HG02759 (cell line): ENCODE data around the gene UST.
"Not testable (repeated sequence)": the region's sequence is repeated elsewhere in the genome, so short reads cannot be mapped to it uniquely, and the experiment has no call there.

ENCODE experiments used
- ATAC-seq: cut with Tn5 transposase; IDR thresholded peaks from one replicate; pipeline ENCODE4 v1.9.1; 2021; ENCODE audit warnings: mild to moderate bottlenecking, moderate library complexity; ENCODE audit not compliant: unreplicated experiment

The UST gene

GRCh38 chr6:149027484-149027883 is 280.7 kb downstream of the UST start:
- ATAC-seq = no peak

- no peak for ATAC-seq
These were observed 282.1 kb downstream of the UST start for GRCh38 chr6:149028767-149029405.

- no peak for ATAC-seq
These were observed 284.5 kb downstream of the UST start for GRCh38 chr6:149031201-149031858.

- ATAC-seq = peak; percentile 32
These were observed 285.2 kb downstream of the UST start for GRCh38 chr6:149031859-149032598.

- peak; percentile 82 for ATAC-seq
These were observed 286.0 kb downstream of the UST start for GRCh38 chr6:149032599-149033405.

GRCh38 chr6:149033454-149033853 is 286.6 kb downstream of the UST start:
- no peak for ATAC-seq

- no peak for ATAC-seq
These were observed 288.9 kb downstream of the UST start for GRCh38 chr6:149035766-149036165.

- no peak for ATAC-seq
These were observed 290.3 kb downstream of the UST start for GRCh38 chr6:149037051-149037671.

- not testable (repeated sequence) for ATAC-seq
These were observed 292.2 kb downstream of the UST start for GRCh38 chr6:149039025-149039424.

GRCh38 chr6:149041953-149042352 is 295.1 kb downstream of the UST start:
- ATAC-seq = no peak

GRCh38 chr6:149043476-149044130 is 296.8 kb downstream of the UST start:
- no peak for ATAC-seq

- ATAC-seq = no peak
These were observed 297.7 kb downstream of the UST start for GRCh38 chr6:149044528-149044927.

GRCh38 chr6:149045404-149045803 is 298.6 kb downstream of the UST start:
- ATAC-seq = peak; percentile 64

GRCh38 chr6:149046164-149046821 is 299.5 kb downstream of the UST start:
- no peak for ATAC-seq

- ATAC-seq = peak; percentile 71
These were observed 300.0 kb downstream of the UST start for GRCh38 chr6:149046822-149047246.

- no peak for ATAC-seq
These were observed 302.4 kb downstream of the UST start for GRCh38 chr6:149049230-149049629.

GRCh38 chr6:149050160-149050559 is 303.3 kb downstream of the UST start:
- ATAC-seq = no peak

- peak; percentile 52 for ATAC-seq
These were observed 305.7 kb downstream of the UST start for GRCh38 chr6:149052350-149053106.
